ENCODE measurements around the gene UGT2B7.

Gene UGT2B7

DNA sequence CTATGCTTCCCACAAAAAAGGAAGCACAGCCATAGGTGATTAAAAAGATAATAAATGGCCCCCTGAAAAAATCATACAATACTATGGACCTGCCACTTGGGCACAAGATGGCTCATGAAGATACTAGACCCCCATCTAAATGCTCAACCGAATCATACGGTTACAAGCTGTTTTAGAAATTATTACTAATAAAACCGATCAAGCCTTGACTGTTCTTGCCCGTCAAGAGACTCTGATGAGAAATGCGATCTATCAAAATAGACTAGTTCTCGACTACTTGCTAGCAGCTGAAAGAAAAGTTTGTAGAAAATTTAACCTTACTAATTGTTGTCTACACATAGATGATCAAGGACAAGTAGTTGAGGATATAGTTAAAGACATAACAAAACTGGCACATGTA, 40.1 kb upstream of the UGT2B7 start:
- Histone ChIP-seq H3K36me3 (no peaks in the 10 kb centered on the region), H3K27me3 (no peaks in the 10 kb centered on the region), H3K9me3 (no peaks in the 10 kb centered on the region), H3K4me1 (no peaks in the 10 kb centered on the region), H3K4me3 (ENCODE audit: low read depth, low read length) (no peak overlapping the region)
- DNase-seq, result no peak
- no peak for TF ChIP-seq CTCF (IDR thresholded peaks at IDR 0.05; ENCODE audit: low read depth, low read length)

DNA sequence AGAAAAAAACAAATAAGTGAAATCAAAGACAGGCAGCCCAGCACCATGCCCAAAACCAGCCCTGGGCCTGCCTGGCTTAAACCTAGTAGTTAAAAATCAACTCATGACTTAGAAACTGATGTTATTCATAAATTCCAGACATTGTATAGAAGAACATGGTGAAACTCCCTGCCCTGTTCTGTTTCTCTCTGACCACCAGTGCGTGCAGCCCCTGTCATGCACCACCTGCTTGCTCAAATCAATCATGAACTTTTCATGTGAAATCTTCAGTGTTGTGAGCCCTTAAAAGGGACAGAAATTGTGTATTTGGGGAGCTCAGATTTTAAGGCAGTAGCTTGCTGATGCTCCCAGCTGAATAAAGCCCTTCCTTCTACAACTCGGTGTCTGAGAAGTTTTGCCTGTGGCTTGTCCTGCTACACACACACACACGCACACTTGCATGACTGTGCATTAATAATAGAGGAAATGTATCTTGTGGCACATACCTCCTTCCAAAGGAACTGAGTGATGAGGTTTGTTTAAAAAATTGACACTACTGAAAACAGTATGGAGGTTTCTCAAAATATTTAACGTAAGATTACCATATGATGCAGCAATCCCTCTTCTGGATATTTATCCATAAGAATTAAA, 39.2 kb upstream of the UGT2B7 start:
- Histone ChIP-seq H3K9me3 (no peaks in the 10 kb centered on the region), H3K27me3 (no peaks in the 10 kb centered on the region), H3K36me3 (no peaks in the 10 kb centered on the region), H3K4me1 (no peaks in the 10 kb centered on the region), H3K4me3 (ENCODE audit: low read depth, low read length) (no peak overlapping the region)
- no peak for TF ChIP-seq CTCF (IDR thresholded peaks at IDR 0.05; ENCODE audit: low read depth, low read length)
- no peak for DNase-seq

DNA sequence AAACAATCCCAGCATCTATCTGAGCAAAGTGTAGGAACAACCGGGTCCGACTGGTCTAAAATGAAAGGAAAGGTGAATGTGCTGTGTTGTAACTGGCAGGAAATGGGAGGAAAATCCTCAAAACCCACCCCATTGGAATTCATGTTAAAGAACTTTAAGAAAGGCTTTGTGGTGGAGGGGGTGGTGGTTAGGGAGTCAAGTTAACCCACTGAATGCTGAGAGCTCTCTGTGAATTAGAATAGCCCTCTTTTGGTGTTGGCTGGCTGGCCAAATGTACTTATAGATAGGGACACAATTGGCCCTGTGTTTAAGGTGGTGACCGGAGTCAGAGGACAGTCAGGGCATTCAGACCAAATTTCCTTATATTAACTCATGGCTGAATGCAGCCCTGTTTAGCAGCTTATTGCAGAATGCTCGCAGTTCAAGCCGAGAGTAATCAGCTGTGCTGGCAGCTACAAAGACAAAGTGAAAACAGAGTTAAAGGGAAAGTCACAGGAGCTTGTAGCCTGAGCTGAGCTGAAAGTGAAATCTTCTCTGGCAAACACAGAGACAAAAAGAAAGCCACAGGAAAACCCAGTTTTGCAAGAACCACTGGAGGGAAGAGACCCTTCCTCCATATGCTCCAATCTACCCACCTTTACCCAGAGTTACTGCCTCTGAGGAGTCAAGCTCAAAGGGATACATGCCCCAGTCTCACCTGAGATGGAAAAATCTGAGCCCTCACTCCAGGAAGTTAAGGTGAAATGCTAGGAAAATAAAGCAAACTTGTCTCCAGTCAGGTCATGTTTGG, 38.5 kb upstream of the UGT2B7 start:
- Histone ChIP-seq H3K9me3 (no peaks in the 10 kb centered on the region), H3K36me3 (no peaks in the 10 kb centered on the region), H3K27me3 (no peaks in the 10 kb centered on the region), H3K4me1 (no peaks in the 10 kb centered on the region), H3K4me3 (ENCODE audit: low read depth, low read length) (no peak overlapping the region)
- TF ChIP-seq CTCF (IDR thresholded peaks at IDR 0.05; ENCODE audit: low read depth, low read length), result no peak
- DNase-seq, result no peak

DNA sequence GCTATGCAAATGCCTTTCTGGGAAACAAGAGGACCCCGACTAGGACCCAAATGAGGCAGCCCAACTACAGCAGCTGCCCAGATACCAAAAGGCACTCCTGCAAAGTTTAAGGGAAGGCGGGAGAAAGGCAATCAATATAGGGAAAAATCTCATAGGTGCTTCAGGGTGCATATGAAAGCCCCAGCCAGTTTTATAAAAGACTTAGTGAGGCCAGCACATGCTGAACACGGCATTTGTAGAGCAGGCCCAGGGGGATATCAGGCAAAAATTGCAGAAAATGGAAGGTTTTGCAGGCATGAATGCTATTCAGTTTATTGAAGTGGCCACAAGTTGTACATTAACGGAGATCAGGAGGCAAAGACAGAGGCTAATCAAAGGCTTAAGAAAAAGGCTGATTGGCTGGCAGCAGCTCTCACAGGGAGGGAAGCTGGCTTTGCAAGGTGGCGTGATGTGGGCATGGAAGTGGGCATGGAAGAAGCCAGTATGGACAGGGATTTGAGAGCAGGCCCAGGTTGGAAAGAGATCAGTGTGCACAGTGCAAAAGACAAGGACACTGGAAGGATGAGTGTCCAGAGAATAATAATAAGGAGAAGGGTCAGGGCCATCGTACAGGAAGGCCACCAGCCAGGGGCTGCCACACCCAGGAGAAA, 37.7 kb upstream of the UGT2B7 start:
- no peak for DNase-seq
- no peaks in the 10 kb centered on the region for H3K9me3 ChIP-seq
- TF ChIP-seq CTCF (IDR thresholded peaks at IDR 0.05; ENCODE audit: low read depth, low read length), result no peak
- H3K4me1 ChIP-seq, result no peaks in the 10 kb centered on the region
- no peaks in the 10 kb centered on the region for H3K36me3 ChIP-seq
- H3K4me3 ChIP-seq (ENCODE audit: low read depth, low read length), result no peak overlapping the region
- H3K27me3 ChIP-seq, result no peaks in the 10 kb centered on the region

GRCh38 chr4:69060651-69061308, 35.5 kb upstream of the UGT2B7 start:
- Histone ChIP-seq H3K9me3 (no peaks in the 10 kb centered on the region), H3K4me3 (ENCODE audit: low read depth, low read length) (no peak overlapping the region), H3K27me3 (no peaks in the 10 kb centered on the region), H3K36me3 (no peaks in the 10 kb centered on the region), H3K4me1 (no peaks in the 10 kb centered on the region)
- TF ChIP-seq CTCF (IDR thresholded peaks at IDR 0.05; ENCODE audit: low read depth, low read length), result no peak
- no peak for DNase-seq
